ENCODE measurements around the gene SORCS2.

The SORCS2 gene

GRCh38 chr4:7680731-7681130 is 488.4 kb downstream of the SORCS2 start:
- no peak for DNase-seq

- DNase-seq = no peak
Observed at GRCh38 chr4:7683126-7683703, 490.9 kb downstream of the SORCS2 start.

GRCh38 chr4:7684294-7684693 is 492.0 kb downstream of the SORCS2 start:
- DNase-seq = no peak

GRCh38 chr4:7686070-7686870 is 493.9 kb downstream of the SORCS2 start:
- DNase-seq = no peak

- DNase-seq = no peak
Observed at GRCh38 chr4:7687006-7687405, 494.7 kb downstream of the SORCS2 start.

- no peak for DNase-seq
Observed at GRCh38 chr4:7687796-7688195, 495.5 kb downstream of the SORCS2 start.

GRCh38 chr4:7689773-7690693 is 497.7 kb downstream of the SORCS2 start:
- DNase-seq = no peak

- no peak for DNase-seq
Observed at GRCh38 chr4:7691061-7691460, 498.7 kb downstream of the SORCS2 start.

- no peak for DNase-seq
Observed at GRCh38 chr4:7691982-7692381, 499.6 kb downstream of the SORCS2 start.

GRCh38 chr4:7692451-7693236 is 500.3 kb downstream of the SORCS2 start:
- DNase-seq = no peak

- no peak for DNase-seq
Observed at GRCh38 chr4:7693237-7693608, 500.9 kb downstream of the SORCS2 start.

GRCh38 chr4:7693711-7694110 is 501.4 kb downstream of the SORCS2 start:
- DNase-seq = no peak

GRCh38 chr4:7694324-7694723 is 502.0 kb downstream of the SORCS2 start:
- no peak for DNase-seq

- DNase-seq = no peak
Observed at GRCh38 chr4:7697343-7697742, 505.0 kb downstream of the SORCS2 start.

GRCh38 chr4:7697821-7698220 is 505.5 kb downstream of the SORCS2 start:
- DNase-seq = no peak

GRCh38 chr4:7698584-7698983 is 506.2 kb downstream of the SORCS2 start:
- no peak for DNase-seq

GRCh38 chr4:7699031-7699430 is 506.7 kb downstream of the SORCS2 start:
- DNase-seq = no peak

GRCh38 chr4:7699825-7700224 is 507.5 kb downstream of the SORCS2 start:
- DNase-seq = no peak

GRCh38 chr4:7700665-7701064 is 508.3 kb downstream of the SORCS2 start:
- no peak for DNase-seq

- DNase-seq = no peak
Observed at GRCh38 chr4:7701866-7702649, 509.7 kb downstream of the SORCS2 start.

GRCh38 chr4:7703688-7704087 is 511.4 kb downstream of the SORCS2 start:
- no peak for DNase-seq

- no peak for DNase-seq
Observed at GRCh38 chr4:7704091-7704490, 511.8 kb downstream of the SORCS2 start.

Measured in retina (tissue), 1 donor.